Stimulated activated naive B cell treated with anti-CD40 and anti-IgM and Interleukin-4, amounts not matched to agents 10 μg/mL and 1 μg/mL and 100 μg/mL, for 72 hours (primary cell): ENCODE measurements around the gene PNMA3.
A peak's percentile ranks its signal among the peaks of the same experiment; 100 is the strongest.
"Not testable (repeated sequence)": the region's sequence is repeated elsewhere in the genome, so short reads cannot be mapped to it uniquely, and the experiment has no call there.

ENCODE experiments used
- ATAC-seq, 2 donors: fragments of 150-1000 bp; cut with Tn5 transposase; replicated peaks; 2 replicates each; pipeline ENCODE4 v1.10.0; 2021; ENCODE audit warnings: moderate library complexity in 1 of 2
- DNase-seq: peaks from one replicate; pipeline ENCODE4 v3.0.0; 2021
- H3K27ac Mint-ChIP-seq: one replicate; pipeline ENCODE4 v1.8.0; 2022; ENCODE audit warnings: mild to moderate bottlenecking, mixed read lengths
- H3K27me3 Mint-ChIP-seq, 2 donors: one replicate each; pipeline ENCODE4 v1.8.0; 2022; ENCODE audit warnings: mixed read lengths in 2 of 2
- H3K36me3 Mint-ChIP-seq, 2 donors: one replicate each; pipeline ENCODE4 v1.8.0; 2022; ENCODE audit warnings: mixed read lengths in 2 of 2, mild to moderate bottlenecking in 1 of 2
- H3K4me1 Mint-ChIP-seq, 2 donors: one replicate each; pipeline ENCODE4 v1.8.0; 2022; ENCODE audit warnings: mixed read lengths in 2 of 2, mild to moderate bottlenecking in 1 of 2
- H3K4me3 Mint-ChIP-seq, 2 donors: one replicate each; pipeline ENCODE4 v1.8.0; 2022; ENCODE audit warnings: mild to moderate bottlenecking in 2 of 2, mixed read lengths in 2 of 2, moderate library complexity in 1 of 2
- H3K9me3 Mint-ChIP-seq, 2 donors: one replicate each; pipeline ENCODE4 v1.8.0; 2022; ENCODE audit warnings: mixed read lengths in 2 of 2, mild to moderate bottlenecking in 1 of 2

PNMA3 gene

DNA sequence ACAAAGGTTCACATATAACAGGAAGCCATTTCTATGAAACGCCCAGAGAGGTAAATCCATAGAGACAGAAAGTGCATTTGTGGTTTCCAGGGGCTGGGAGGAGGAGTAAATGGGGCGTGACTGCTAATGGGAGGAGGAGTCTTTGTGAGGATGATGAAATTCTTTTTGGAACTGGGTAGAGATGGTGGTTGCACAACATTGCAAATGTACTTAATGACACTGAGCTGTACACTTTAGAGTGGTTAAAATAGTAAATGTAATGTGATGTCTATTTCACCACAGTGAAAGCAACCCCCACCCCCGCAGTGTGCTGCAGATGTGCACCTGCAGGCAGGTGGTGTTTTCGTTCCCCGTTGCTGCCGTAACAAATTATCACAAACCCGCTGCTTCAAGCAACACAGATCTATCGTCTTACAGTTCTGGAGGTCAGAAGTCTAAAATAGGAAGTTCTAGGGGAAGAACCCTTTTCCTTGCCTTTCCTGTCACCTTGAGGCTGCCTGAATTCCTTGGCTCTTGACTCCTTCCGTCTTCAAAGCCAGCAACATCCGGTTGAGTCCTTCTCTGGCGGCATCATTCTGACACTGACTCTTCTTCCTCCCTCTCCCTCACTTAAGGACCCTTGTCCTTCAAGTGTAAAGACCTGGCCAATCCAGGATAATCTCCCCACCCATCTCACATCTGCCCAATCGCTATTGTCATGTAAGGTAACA, 50.0 kb downstream of the PNMA3 start:
- H3K27ac Mint-ChIP-seq, H3K36me3 Mint-ChIP-seq, H3K27me3 Mint-ChIP-seq, H3K4me3 Mint-ChIP-seq, DNase-seq, H3K4me1 Mint-ChIP-seq: not testable (repeated sequence)
- H3K9me3 Mint-ChIP-seq, result peaks cover 7 to 22% of the 10 kb centered on the region in 2 donors
- peak in 1 of 2 donors; percentile 27 for ATAC-seq
